Measurements from ENCODE around the gene CACNA1B.

Gene CACNA1B

DNA sequence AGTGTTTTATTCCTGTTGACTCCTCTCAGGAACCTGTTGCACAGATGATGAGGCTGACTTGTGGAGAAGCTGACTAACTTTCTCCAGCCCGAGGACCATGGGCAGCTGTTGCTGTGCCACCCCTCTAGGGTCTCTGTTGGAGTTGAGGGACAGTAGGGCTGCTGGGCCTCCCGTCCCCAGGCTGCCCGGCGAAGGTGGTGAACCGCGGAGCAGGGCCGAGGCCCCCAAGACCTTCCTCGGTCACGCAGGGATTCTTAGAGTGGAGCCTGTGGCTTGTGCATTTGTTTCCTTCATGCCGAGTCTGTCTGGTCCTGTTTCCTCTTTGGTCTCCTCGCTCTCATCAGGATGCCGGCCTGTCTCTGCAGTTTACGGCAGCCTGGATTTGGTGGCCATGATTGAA, 40.2 kb downstream of the CACNA1B start:
- no peak overlapping the region for H3K4me3 ChIP-seq (replicated peaks; ENCODE audit: low read depth, low read length)
- no peak for DNase-seq (ENCODE audit: extremely low read depth, low read depth)
- TF ChIP-seq, protein P1, sequence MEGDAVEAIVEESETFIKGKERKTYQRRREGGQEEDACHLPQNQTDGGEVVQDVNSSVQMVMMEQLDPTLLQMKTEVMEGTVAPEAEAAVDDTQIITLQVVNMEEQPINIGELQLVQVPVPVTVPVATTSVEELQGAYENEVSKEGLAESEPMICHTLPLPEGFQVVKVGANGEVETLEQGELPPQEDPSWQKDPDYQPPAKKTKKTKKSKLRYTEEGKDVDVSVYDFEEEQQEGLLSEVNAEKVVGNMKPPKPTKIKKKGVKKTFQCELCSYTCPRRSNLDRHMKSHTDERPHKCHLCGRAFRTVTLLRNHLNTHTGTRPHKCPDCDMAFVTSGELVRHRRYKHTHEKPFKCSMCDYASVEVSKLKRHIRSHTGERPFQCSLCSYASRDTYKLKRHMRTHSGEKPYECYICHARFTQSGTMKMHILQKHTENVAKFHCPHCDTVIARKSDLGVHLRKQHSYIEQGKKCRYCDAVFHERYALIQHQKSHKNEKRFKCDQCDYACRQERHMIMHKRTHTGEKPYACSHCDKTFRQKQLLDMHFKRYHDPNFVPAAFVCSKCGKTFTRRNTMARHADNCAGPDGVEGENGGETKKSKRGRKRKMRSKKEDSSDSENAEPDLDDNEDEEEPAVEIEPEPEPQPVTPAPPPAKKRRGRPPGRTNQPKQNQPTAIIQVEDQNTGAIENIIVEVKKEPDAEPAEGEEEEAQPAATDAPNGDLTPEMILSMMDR (IDR thresholded peaks at IDR 0.05; ENCODE audit: low read depth, low read length, missing control alignments), result no peak

DNA sequence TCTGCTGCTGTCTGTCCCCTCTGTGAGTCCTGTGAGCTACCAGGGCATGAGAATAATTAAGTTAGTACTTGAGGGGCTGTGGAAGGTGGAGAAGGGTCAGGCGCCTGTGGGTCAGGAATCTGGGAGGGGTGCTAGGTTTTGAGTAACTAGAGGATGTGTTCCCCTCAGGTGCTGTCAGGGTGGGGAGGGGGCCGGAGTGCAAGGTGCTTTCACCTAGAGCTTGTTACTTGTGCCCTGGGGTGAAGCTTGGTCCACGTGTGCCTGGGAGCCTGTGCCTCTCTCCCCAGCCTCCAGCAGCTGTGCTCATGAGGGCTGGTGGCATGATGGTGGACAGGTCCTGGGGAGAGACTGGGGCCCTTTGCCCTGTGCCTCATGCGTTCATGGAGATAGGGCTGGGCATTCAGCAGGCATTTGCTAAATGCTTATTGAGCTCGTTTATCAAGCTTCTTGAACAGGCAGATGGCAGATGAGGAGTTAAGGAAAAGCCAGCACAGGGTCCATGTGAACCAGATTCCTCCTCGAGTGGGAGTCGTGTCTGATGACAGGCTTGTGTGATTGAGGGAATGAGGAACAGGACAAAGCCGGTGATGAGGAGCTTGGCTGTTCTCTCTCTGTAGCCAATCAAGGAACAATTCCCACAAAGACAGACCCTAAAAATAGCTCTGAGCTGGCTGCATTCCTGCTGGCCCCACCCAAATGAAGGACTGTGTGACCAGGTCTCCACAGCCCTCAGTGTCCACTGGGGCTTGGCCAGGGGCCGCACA, 40.9 kb downstream of the CACNA1B start:
- H3K4me3 ChIP-seq (replicated peaks; ENCODE audit: low read depth, low read length), result no peak overlapping the region
- TF ChIP-seq, protein P1 (IDR thresholded peaks at IDR 0.05; ENCODE audit: low read depth, low read length, missing control alignments), result no peak
- no peak for DNase-seq (ENCODE audit: extremely low read depth, low read depth)

DNA sequence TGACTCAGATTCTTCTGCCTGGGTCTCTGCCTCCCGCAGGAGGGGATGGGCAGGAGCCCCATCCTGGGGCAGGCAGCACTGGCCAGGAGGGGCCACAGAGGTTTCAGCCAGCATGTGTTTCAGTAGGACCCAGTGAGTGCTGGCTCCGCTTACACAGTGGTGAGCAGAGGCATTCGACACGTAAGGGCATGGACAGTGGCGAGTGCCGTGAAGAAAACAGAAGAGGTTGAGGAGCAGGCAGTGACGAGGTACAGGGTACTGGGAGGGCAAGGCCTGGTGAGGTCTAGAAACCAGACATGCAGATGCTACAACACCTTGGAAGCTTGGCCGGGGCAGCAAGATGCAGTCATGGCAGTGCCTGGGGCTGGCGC, 41.5 kb downstream of the CACNA1B start:
- no peak overlapping the region for H3K4me3 ChIP-seq (replicated peaks; ENCODE audit: low read depth, low read length)
- TF ChIP-seq, protein P1 (IDR thresholded peaks at IDR 0.05; ENCODE audit: low read depth, low read length, missing control alignments), result no peak
- DNase-seq (ENCODE audit: extremely low read depth, low read depth), result no peak

- TF ChIP-seq, protein P1 (IDR thresholded peaks at IDR 0.05; ENCODE audit: low read depth, low read length, missing control alignments), result no peak
- no peak overlapping the region for H3K4me3 ChIP-seq (replicated peaks; ENCODE audit: low read depth, low read length)
- no peak for DNase-seq (ENCODE audit: extremely low read depth, low read depth)
These were observed 42.1 kb downstream of the CACNA1B start for GRCh38 chr9:137919649-137920141.

DNA sequence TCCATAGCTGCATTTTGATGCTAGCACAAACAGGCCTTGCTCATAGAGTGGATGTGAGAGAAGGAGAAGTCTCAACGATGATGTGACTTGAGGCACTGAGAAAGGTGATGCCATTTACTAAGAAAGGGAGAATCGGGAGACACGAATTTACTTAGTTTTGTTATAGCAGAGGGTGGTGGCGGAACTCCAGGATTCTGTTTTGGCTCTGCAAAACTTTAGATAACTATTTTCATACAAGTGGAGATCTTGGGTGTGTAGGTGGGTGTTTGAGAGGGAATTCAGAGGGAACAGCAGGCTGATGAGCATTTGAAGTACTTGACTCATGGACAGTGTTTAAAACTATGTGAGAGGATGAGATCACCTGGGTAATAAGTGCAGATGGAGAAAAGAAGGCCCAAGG, 43.2 kb downstream of the CACNA1B start:
- TF ChIP-seq, protein P1 (IDR thresholded peaks at IDR 0.05; ENCODE audit: low read depth, low read length, missing control alignments), result no peak
- DNase-seq (ENCODE audit: extremely low read depth, low read depth), result no peak
- no peak overlapping the region for H3K4me3 ChIP-seq (replicated peaks; ENCODE audit: low read depth, low read length)

DNA sequence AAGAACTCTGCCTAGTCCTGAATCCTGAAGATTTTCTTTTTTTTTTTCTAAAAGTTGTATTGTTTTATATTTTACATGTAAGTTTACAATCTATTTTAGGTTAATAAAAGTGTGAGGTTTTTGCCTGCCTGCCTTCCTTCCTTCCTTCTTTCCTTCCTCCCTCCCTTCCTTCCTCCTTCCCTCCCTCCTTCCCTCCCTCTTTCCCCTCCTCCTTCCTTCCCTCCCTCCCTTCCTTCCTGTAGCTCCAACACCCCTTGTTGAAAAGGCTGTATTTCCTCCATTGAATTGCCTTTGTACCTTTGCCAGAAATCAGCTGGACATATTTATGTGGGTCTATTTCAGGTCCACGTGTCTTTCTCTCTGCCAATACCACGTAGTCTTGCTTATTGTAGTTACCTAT, 46.6 kb downstream of the CACNA1B start:
- DNase-seq (ENCODE audit: extremely low read depth, low read depth), result no peak
- TF ChIP-seq, protein P1 (IDR thresholded peaks at IDR 0.05; ENCODE audit: low read depth, low read length, missing control alignments), result no peak
- H3K4me3 ChIP-seq (replicated peaks; ENCODE audit: low read depth, low read length), result no peak overlapping the region
